Measurements from ENCODE around the gene NTRK2.

The NTRK2 gene

GRCh38 chr9:84941792-84942191, 272.3 kb downstream of the NTRK2 start:
- DNase-seq (ENCODE audit: low read depth), result no peak

- DNase-seq (ENCODE audit: low read depth), result no peak
These were observed 274.0 kb downstream of the NTRK2 start for GRCh38 chr9:84943482-84944050.

- DNase-seq (ENCODE audit: low read depth), result no peak
These were observed 276.5 kb downstream of the NTRK2 start for GRCh38 chr9:84945878-84946538.

- DNase-seq (ENCODE audit: low read depth), result no peak
These were observed 278.0 kb downstream of the NTRK2 start for GRCh38 chr9:84947412-84947972.

- DNase-seq (ENCODE audit: low read depth), result no peak
These were observed 279.7 kb downstream of the NTRK2 start for GRCh38 chr9:84949258-84949657.

- DNase-seq (ENCODE audit: low read depth), result no peak
These were observed 280.4 kb downstream of the NTRK2 start for GRCh38 chr9:84949971-84950370.

- no peak for DNase-seq (ENCODE audit: low read depth)
These were observed 281.6 kb downstream of the NTRK2 start for GRCh38 chr9:84950879-84951811.

- no peak for DNase-seq (ENCODE audit: low read depth)
These were observed 283.8 kb downstream of the NTRK2 start for GRCh38 chr9:84953252-84953773.

GRCh38 chr9:84953797-84954705, 284.5 kb downstream of the NTRK2 start:
- DNase-seq (ENCODE audit: low read depth), result peak; percentile 4

GRCh38 chr9:84955155-84955554, 285.6 kb downstream of the NTRK2 start:
- DNase-seq (ENCODE audit: low read depth), result no peak

- no peak for DNase-seq (ENCODE audit: low read depth)
These were observed 286.4 kb downstream of the NTRK2 start for GRCh38 chr9:84955971-84956370.

- no peak for DNase-seq (ENCODE audit: low read depth)
These were observed 289.8 kb downstream of the NTRK2 start for GRCh38 chr9:84959339-84959738.

- DNase-seq (ENCODE audit: low read depth), result no peak
These were observed 297.6 kb downstream of the NTRK2 start for GRCh38 chr9:84966876-84967830.

- no peak for DNase-seq (ENCODE audit: low read depth)
These were observed 299.6 kb downstream of the NTRK2 start for GRCh38 chr9:84969084-84969483.

- no peak for DNase-seq (ENCODE audit: low read depth)
These were observed 300.2 kb downstream of the NTRK2 start for GRCh38 chr9:84969736-84970135.

- DNase-seq (ENCODE audit: low read depth), result peak; percentile 3
These were observed 300.9 kb downstream of the NTRK2 start for GRCh38 chr9:84970432-84970831.

GRCh38 chr9:84971571-84971970, 302.0 kb downstream of the NTRK2 start:
- no peak for DNase-seq (ENCODE audit: low read depth)

GRCh38 chr9:84974258-84974657, 304.7 kb downstream of the NTRK2 start:
- DNase-seq (ENCODE audit: low read depth), result no peak

GRCh38 chr9:84974855-84975254, 305.3 kb downstream of the NTRK2 start:
- no peak for DNase-seq (ENCODE audit: low read depth)

GRCh38 chr9:84975926-84976325, 306.4 kb downstream of the NTRK2 start:
- peak; percentile 5 for DNase-seq (ENCODE audit: low read depth)
